HepG2 (cell line): Measurements from ENCODE around the gene TPX2. TPM values are rescaled to one million over a fixed set of nuclear protein-coding genes. Genes with fewer than 3 reads are reported as not detected.
A peak's percentile ranks its signal among the peaks of the same experiment; 100 is the strongest.

Source experiments
- EHMT2 ChIP-seq: fragments of 200-600 bp; sonication (generic); IDR thresholded peaks from 2 replicates; pipeline ENCODE4 v1.7.0; 2017; ENCODE audit warnings: antibody characterized with exemption, low read depth, low read length, borderline replicate concordance
- GATA4 ChIP-seq: sonication (generic); IDR thresholded peaks from 2 replicates; pipeline ENCODE4 v1.6.1; 2016; ENCODE audit warnings: antibody characterized with exemption, low read depth, borderline replicate concordance
- RFX1 ChIP-seq: fragments of 450-650 bp; IDR thresholded peaks from 2 replicates; pipeline ENCODE4 v1.6.1; 2017
- SRSF9 ChIP-seq: fragments of 200-400 bp; formaldehyde crosslinking; IDR thresholded peaks from 2 replicates; pipeline ENCODE4 v1.6.1; 2018; ENCODE audit warnings: borderline replicate concordance, mild to moderate bottlenecking, low read depth, low read length; ENCODE audit not compliant: insufficient read depth, poor library complexity, severe bottlenecking
- ZFP36L1 ChIP-seq: sonication (generic); formaldehyde crosslinking; IDR thresholded peaks from 2 replicates; pipeline ENCODE4 v1.8.0; 2022; ENCODE audit warnings: mild to moderate bottlenecking, missing genetic modification reagents, moderate library complexity
- ZNF160 ChIP-seq: sonication (generic); formaldehyde crosslinking; IDR thresholded peaks from 2 replicates; pipeline ENCODE4 v1.8.0; 2022; ENCODE audit warnings: mild to moderate bottlenecking, inconsistent platforms, missing genetic modification reagents
- ZNF17 ChIP-seq: sonication (generic); formaldehyde crosslinking; IDR thresholded peaks from 2 replicates; pipeline ENCODE4 v1.5.0; 2020; ENCODE audit warnings: mild to moderate bottlenecking, missing genetic modification reagents
- ZNF354B ChIP-seq: sonication (generic); formaldehyde crosslinking; IDR thresholded peaks from 2 replicates; pipeline ENCODE4 v1.8.0; 2022; ENCODE audit warnings: mild to moderate bottlenecking, missing genetic modification reagents
- ZNF577 ChIP-seq: sonication (generic); formaldehyde crosslinking; IDR thresholded peaks from 2 replicates; pipeline ENCODE4 v1.4.0; 2020; ENCODE audit warnings: mild to moderate bottlenecking, low read depth, missing genetic modification reagents, borderline replicate concordance
- ZNF619 ChIP-seq: sonication (generic); formaldehyde crosslinking; IDR thresholded peaks from 2 replicates; pipeline ENCODE4 v1.4.0; 2020; ENCODE audit warnings: mild to moderate bottlenecking, missing genetic modification reagents
- ZNF781 ChIP-seq: sonication (generic); formaldehyde crosslinking; IDR thresholded peaks from 2 replicates; pipeline ENCODE4 v1.5.1; 2020; ENCODE audit warnings: borderline replicate concordance, mild to moderate bottlenecking, missing genetic modification reagents; ENCODE audit errors: not compliant biosample characterization
- ZNF839 ChIP-seq: sonication (generic); formaldehyde crosslinking; IDR thresholded peaks from 2 replicates; pipeline ENCODE4 v1.4.0; 2020; ENCODE audit warnings: missing genetic modification reagents, mild to moderate bottlenecking, borderline replicate concordance
- ZSCAN12 ChIP-seq: sonication (generic); formaldehyde crosslinking; IDR thresholded peaks from 2 replicates; pipeline ENCODE4 v1.9.0; 2021; ENCODE audit warnings: mild to moderate bottlenecking, missing genetic modification reagents
- ZSCAN20 ChIP-seq: sonication (generic); formaldehyde crosslinking; IDR thresholded peaks from 2 replicates; pipeline ENCODE4 v1.4.0; 2020; ENCODE audit warnings: missing genetic modification reagents, mild to moderate bottlenecking, borderline replicate concordance
- polyA plus RNA-seq, 8 experiments: library from polyadenylated mRNA; depleted of rRNA in 3 of 8; stranded (reverse) in 7 of 8; unstranded in 1 of 8; fragments of >200 nt; fragmentation: Illumina TruSeq in 4 of 8; extraction: Trizol in 4 of 8; gene quantifications; 2 replicates each; pipeline versions ENCODE4 v1.2.1 to v1.2.3, GENCODE V29; 2011 to 2016; ENCODE audit warnings: low read depth in 4 of 8, missing spikeins in 1 of 8, mixed read lengths in 1 of 8; ENCODE audit not compliant: insufficient read depth in 1 of 8
- total RNA-seq, 5 experiments: library from RNA; depleted of rRNA; stranded (reverse); fragments of >200 nt; fragmentation: Illumina TruSeq; extraction: Trizol; gene quantifications; 2 replicates each; pipeline ENCODE4 v1.2.3, GENCODE V29; 2016; ENCODE audit warnings: low read depth in 1 of 5
- TF ChIP-seq, protein P1 (sequence below): sonication (generic); formaldehyde crosslinking; IDR thresholded peaks from 2 replicates; pipeline ENCODE4 v1.4.0; 2020; ENCODE audit warnings: mild to moderate bottlenecking, missing genetic modification reagents
- TF ChIP-seq, protein P2 (sequence below): sonication (generic); formaldehyde crosslinking; IDR thresholded peaks from 2 replicates; pipeline ENCODE4 v1.4.0; 2020; ENCODE audit warnings: mild to moderate bottlenecking, missing genetic modification reagents
- TF ChIP-seq, protein P3 (sequence below): sonication (generic); IDR thresholded peaks from 2 replicates; pipeline ENCODE4 v1.6.1; 2016; ENCODE audit warnings: low read depth, borderline replicate concordance
- TF ChIP-seq, protein P4 (sequence below): sonication (generic); formaldehyde crosslinking; IDR thresholded peaks from 2 replicates; pipeline ENCODE4 v1.5.1; 2020; ENCODE audit warnings: mild to moderate bottlenecking, missing genetic modification reagents, moderate library complexity
- TF ChIP-seq, protein P5 (sequence below): sonication (generic); formaldehyde crosslinking; IDR thresholded peaks from 2 replicates; pipeline ENCODE4 v1.4.0; 2020; ENCODE audit warnings: missing genetic modification reagents

TPX2 gene
- total and polyA plus RNA-seq, 2 of the 13 experiments (the other 11 are each of a cell fraction or from before 2014, with no cell fraction given), result 34.3 to 124 TPM

DNA sequence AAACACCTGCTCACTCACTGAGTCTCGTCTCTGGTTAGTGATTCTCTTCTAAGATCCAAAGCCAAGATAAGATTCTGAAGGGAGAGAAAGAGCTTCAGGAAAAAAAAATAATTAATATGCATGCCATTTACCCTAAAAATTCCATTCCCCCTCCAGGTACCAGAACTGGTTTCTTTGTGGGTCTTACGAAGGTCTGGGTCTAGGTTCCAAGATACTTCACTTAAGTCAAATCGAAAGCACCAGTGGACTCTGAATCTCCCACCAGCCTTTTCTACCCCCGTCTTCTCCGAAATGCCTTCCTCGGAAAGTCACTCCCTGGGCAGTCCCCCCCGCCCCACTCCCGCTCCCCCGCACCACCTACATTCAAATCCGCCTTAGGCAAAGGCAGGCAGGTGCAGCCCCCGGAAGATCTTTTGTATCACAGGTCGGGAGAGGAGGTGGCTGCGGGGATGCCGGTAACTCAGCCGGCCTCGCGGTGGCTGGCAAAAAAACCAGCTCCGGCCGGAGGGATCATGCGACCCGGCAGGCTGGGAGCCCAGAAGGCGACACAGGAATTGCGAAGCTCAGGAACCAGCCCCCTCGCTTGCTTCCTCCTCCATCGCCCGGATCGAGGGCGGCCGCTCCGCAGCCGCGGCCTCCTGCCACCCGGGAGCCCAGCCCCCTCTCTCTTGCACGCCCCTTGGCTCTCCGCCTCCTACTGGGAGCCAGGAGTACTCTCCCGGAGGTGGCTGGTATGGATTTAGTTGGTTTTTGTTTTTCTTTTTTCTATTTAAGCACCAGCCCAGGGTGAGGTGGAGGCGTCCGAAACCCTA is 16.6 kb upstream of the TPX2 start, which contains the start of gene BCL2L1 (continued):
- TF ChIP-seq ZSCAN12 (no peak), ZNF619 (no peak), ZNF839 (CRISPR knock-in tag) (no peak), ZNF17 (CRISPR knock-in tag) (0 out of 2 replicates have a peak, but pooled peaks have one; percentile 49), ZNF781 (CRISPR knock-in tag) (no peak), GATA4 (no peak; the same call in 1 of the 2 replicates), ZNF160 (CRISPR knock-in tag) (no peak; the same call in 1 of the 2 replicates), ZNF354B (no peak), ZFP36L1 (CRISPR knock-in tag) (no peak), SRSF9 (no peak), RFX1 (no peak), EHMT2 (no peak), ZNF577 (CRISPR knock-in tag) (peak; percentile 64; the same call in 1 of the 2 replicates), ZSCAN20 (no peak)
- TF ChIP-seq, protein P1, sequence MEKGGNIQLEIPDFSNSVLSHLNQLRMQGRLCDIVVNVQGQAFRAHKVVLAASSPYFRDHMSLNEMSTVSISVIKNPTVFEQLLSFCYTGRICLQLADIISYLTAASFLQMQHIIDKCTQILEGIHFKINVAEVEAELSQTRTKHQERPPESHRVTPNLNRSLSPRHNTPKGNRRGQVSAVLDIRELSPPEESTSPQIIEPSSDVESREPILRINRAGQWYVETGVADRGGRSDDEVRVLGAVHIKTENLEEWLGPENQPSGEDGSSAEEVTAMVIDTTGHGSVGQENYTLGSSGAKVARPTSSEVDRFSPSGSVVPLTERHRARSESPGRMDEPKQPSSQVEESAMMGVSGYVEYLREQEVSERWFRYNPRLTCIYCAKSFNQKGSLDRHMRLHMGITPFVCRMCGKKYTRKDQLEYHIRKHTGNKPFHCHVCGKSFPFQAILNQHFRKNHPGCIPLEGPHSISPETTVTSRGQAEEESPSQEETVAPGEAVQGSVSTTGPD (CRISPR knock-in tag), result no peak
- TF ChIP-seq, protein P2, sequence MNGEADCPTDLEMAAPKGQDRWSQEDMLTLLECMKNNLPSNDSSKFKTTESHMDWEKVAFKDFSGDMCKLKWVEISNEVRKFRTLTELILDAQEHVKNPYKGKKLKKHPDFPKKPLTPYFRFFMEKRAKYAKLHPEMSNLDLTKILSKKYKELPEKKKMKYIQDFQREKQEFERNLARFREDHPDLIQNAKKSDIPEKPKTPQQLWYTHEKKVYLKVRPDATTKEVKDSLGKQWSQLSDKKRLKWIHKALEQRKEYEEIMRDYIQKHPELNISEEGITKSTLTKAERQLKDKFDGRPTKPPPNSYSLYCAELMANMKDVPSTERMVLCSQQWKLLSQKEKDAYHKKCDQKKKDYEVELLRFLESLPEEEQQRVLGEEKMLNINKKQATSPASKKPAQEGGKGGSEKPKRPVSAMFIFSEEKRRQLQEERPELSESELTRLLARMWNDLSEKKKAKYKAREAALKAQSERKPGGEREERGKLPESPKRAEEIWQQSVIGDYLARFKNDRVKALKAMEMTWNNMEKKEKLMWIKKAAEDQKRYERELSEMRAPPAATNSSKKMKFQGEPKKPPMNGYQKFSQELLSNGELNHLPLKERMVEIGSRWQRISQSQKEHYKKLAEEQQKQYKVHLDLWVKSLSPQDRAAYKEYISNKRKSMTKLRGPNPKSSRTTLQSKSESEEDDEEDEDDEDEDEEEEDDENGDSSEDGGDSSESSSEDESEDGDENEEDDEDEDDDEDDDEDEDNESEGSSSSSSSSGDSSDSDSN (CRISPR knock-in tag), result peak; percentile 82
- TF ChIP-seq, protein P3, sequence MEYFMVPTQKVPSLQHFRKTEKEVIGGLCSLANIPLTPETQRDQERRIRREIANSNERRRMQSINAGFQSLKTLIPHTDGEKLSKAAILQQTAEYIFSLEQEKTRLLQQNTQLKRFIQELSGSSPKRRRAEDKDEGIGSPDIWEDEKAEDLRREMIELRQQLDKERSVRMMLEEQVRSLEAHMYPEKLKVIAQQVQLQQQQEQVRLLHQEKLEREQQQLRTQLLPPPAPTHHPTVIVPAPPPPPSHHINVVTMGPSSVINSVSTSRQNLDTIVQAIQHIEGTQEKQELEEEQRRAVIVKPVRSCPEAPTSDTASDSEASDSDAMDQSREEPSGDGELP, result no peak
- TF ChIP-seq, protein P4, sequence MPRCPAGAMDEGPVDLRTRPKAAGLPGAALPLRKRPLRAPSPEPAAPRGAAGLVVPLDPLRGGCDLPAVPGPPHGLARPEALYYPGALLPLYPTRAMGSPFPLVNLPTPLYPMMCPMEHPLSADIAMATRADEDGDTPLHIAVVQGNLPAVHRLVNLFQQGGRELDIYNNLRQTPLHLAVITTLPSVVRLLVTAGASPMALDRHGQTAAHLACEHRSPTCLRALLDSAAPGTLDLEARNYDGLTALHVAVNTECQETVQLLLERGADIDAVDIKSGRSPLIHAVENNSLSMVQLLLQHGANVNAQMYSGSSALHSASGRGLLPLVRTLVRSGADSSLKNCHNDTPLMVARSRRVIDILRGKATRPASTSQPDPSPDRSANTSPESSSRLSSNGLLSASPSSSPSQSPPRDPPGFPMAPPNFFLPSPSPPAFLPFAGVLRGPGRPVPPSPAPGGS (CRISPR knock-in tag), result 0 out of 2 replicates have a peak, but pooled peaks have one; percentile 1
- TF ChIP-seq, protein P5, sequence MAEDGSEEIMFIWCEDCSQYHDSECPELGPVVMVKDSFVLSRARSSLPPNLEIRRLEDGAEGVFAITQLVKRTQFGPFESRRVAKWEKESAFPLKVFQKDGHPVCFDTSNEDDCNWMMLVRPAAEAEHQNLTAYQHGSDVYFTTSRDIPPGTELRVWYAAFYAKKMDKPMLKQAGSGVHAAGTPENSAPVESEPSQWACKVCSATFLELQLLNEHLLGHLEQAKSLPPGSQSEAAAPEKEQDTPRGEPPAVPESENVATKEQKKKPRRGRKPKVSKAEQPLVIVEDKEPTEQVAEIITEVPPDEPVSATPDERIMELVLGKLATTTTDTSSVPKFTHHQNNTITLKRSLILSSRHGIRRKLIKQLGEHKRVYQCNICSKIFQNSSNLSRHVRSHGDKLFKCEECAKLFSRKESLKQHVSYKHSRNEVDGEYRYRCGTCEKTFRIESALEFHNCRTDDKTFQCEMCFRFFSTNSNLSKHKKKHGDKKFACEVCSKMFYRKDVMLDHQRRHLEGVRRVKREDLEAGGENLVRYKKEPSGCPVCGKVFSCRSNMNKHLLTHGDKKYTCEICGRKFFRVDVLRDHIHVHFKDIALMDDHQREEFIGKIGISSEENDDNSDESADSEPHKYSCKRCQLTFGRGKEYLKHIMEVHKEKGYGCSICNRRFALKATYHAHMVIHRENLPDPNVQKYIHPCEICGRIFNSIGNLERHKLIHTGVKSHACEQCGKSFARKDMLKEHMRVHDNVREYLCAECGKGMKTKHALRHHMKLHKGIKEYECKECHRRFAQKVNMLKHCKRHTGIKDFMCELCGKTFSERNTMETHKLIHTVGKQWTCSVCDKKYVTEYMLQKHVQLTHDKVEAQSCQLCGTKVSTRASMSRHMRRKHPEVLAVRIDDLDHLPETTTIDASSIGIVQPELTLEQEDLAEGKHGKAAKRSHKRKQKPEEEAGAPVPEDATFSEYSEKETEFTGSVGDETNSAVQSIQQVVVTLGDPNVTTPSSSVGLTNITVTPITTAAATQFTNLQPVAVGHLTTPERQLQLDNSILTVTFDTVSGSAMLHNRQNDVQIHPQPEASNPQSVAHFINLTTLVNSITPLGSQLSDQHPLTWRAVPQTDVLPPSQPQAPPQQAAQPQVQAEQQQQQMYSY (CRISPR knock-in tag), result no peak
